Fibroblast of lung (primary cell): ENCODE measurements around the gene CMTM3.

Experiments
- EZH2 ChIP-seq: IDR thresholded peaks from 2 replicates; pipeline ENCODE4 v1.5.1; 2012; ENCODE audit warnings: low read length, control low read depth, mild to moderate bottlenecking; ENCODE audit errors: missing control alignments
- TF ChIP-seq, protein P1 (sequence below), 2 donors: IDR thresholded peaks in 1 of 2; conservative IDR thresholded peaks in 1 of 2; 1 replicate in 1 of 2; 2 replicates in 1 of 2; pipeline ENCODE4 v1.5.1; 2011 to 2012; ENCODE audit warnings: low read length in 2 of 2, control low read depth in 1 of 2, inconsistent platforms in 1 of 2, low read depth in 1 of 2, mild to moderate bottlenecking in 1 of 2

DNA sequence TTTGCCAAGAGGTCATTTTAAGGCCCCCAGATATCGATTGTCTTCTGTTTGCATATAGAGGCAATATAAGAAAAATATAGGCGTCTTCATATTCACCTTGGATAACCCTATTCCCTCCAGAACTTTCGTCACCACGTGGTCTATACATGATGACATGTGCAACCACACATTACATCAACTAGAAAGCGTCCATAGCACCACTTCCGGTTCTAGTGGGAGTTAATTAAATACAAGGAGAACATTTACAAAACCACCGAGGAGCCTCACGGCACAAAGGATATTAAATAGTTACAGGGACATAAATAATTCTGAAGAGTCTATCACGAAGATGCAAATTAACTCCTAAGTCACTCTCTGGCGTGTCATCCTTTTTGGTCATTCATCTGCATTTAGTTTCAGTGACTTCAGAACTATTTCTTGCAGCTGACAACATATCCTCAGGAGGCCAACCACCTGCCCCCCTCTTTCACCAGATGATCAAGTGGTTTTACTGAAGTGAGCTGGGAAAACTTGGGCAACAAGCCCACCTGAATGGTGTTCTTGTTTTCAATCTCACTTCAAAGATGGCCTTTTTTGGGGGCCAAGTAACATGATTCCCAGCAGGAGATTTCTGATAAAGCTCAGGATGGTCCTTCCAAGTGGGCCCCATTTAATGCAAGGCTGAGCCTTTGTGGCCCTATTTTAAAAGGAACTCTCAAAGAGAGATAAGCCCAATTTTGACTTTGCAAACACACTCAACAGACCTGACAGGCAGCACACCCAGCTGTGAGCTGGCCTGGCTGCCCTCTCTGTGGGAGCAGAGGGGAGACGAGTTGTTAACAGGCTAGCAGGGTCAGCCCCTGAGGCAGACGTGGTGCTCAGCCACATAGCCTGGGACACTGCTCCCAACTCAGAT lies 15.3 kb downstream of the CMTM3 start:
- TF ChIP-seq, protein P1, sequence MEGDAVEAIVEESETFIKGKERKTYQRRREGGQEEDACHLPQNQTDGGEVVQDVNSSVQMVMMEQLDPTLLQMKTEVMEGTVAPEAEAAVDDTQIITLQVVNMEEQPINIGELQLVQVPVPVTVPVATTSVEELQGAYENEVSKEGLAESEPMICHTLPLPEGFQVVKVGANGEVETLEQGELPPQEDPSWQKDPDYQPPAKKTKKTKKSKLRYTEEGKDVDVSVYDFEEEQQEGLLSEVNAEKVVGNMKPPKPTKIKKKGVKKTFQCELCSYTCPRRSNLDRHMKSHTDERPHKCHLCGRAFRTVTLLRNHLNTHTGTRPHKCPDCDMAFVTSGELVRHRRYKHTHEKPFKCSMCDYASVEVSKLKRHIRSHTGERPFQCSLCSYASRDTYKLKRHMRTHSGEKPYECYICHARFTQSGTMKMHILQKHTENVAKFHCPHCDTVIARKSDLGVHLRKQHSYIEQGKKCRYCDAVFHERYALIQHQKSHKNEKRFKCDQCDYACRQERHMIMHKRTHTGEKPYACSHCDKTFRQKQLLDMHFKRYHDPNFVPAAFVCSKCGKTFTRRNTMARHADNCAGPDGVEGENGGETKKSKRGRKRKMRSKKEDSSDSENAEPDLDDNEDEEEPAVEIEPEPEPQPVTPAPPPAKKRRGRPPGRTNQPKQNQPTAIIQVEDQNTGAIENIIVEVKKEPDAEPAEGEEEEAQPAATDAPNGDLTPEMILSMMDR (conservative IDR thresholded peaks at IDR 0.05 in 1 of 2, IDR thresholded peaks at IDR 0.05 in 1 of 2; ENCODE audit: low read depth in 1 of 2, low read length in 2 of 2): no peak
- TF ChIP-seq EZH2: no peak
